HG02884 (cell line): ENCODE results near the gene USP11.
A peak's percentile ranks its signal among the peaks of the same experiment; 100 is the strongest.

Experiments
- ATAC-seq: cut with Tn5 transposase; IDR thresholded peaks from one replicate; pipeline ENCODE4 v1.9.1; 2021; ENCODE audit warnings: mild to moderate bottlenecking, moderate library complexity; ENCODE audit not compliant: unreplicated experiment

The USP11 gene

DNA sequence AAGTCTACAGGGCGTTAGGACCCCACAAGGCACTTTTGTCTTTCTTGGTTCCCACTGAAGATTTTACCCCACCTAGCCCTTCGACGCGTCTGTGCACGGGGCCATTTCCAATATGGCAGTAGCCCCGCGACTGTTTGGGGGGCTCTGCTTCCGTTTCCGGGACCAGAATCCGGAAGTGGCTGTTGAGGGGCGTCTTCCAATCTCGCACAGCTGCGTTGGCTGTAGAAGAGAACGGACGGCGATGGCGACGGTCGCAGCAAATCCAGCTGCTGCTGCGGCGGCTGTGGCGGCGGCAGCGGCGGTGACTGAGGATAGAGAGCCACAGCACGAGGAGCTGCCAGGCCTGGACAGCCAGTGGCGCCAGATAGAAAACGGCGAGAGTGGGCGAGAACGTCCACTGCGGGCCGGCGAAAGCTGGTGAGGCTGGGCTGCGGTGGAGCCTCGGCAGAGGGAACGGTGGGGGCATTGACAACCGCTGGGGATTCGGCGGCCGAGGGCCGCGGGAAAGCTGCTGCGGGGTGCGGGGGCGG lies at the start of gene USP11:
Gene USP11, plus strand, starts transcription at position 207 of the 530 bp plus-strand sequence. Its CDS starts 35 bp downstream, at position 242.
- ATAC-seq, result no peak

DNA sequence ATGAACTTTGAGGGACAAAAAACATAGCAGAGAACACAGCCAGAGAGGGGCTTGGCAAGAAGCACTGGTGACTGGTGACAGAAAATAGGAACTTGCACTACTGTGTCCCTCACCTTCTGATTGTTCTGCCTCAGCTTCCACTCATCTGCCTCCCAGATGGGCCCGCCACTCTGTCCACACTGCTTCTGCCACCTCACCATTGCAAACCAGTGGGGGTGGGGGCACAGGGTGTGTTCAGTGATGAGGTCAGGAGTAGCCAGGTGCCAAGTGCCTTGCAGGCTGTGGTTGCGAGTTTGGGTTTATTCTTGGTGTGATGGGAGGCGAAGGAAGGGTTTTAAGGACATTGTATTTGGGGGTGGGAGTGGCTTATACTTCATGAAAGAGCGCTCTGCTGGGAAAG lies 48.3 kb upstream of the USP11 start:
- no peak for ATAC-seq

DNA sequence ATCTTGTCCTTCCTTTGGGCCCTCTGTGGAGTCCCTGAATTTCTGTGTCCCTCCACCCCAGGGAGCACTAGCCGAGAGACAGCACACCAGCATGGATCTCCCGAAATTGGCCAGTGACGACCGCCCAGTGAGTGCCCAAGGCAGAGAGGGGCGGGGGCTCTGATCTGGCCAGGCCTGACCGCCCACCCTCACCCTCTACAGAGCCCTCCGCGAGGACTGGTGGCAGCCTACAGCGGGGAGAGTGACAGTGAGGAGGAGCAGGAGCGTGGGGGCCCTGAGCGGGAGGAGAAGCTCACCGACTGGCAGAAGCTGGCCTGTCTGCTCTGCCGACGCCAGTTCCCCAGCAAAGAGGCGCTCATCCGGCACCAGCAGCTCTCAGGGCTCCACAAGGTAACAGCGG lies 47.6 kb upstream of the USP11 start:
- ATAC-seq, result no peak

DNA sequence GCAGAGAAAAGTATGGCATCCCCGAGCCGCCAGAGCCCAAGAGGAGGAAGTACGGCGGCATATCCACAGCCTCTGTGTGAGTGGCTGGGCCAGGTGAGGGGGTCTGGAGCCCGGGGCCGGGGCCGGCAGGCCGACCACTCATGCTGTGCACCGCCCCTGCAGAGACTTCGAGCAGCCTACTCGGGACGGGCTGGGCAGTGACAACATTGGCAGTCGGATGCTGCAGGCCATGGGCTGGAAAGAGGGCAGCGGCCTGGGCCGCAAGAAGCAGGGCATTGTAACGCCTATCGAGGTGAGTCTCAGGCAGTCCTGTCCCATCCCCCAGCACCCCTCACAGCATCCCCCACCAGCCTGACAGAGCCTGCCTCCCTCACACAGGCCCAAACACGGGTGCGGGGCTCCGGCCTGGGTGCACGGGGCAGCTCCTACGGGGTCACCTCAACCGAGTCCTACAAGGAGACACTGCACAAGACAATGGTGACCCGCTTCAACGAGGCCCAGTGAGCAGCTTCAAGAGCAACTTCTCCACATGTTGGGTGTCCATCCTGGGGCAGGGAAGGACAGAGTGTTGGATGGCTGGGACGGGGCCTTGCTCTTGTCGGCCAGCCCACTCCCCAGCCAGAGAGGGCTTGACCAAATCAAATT lies 46.6 kb upstream of the USP11 start:
- ATAC-seq, result no peak

DNA sequence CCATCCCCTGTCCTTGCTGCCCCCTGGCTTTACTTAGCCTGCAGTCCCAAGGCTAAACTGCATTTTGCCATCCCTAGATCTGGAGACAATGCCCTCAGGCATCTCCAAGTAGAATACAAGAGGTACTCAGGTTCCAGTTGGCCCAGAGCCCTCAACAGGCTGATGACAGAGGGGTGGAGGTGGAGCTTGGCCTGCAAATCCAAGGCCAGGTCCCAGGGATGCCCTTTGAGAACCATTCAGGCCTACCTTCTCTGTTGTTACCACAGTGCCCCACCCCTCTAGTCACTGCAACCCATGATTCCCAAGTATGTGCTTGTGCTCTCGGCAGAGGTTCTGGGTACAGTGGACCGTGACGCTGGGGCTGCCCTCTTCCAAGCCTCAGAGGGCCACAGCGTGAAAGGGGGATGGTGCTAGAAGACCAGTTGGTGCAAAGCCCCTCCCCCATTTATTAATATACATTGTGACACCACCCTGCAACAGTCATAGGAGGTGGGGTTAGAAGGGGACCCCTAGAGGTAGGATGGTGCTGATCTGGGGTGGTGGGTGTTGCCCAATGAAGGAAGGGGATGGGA lies 45.6 kb upstream of the USP11 start:
- ATAC-seq, result no peak

DNA sequence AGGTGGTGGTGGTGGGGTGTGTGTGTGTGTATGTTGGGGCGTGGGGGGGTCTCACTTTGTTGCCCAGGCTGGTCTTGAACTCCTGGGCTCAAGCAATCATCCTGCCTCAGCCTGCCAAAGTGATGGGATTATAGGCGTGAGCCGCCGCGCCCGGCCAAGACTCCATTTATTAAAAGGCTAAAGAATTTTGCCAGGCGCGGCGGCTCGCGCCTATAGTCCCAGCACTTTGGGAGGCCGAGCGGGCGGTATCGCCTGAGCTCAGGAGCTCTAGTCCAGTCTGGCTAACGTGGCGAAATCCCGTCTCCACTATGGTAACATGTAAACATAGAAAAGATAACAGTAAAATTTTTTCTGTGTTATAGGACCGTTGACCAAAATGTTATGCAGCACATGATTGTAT lies 42.9 kb upstream of the USP11 start:
- no peak for ATAC-seq

DNA sequence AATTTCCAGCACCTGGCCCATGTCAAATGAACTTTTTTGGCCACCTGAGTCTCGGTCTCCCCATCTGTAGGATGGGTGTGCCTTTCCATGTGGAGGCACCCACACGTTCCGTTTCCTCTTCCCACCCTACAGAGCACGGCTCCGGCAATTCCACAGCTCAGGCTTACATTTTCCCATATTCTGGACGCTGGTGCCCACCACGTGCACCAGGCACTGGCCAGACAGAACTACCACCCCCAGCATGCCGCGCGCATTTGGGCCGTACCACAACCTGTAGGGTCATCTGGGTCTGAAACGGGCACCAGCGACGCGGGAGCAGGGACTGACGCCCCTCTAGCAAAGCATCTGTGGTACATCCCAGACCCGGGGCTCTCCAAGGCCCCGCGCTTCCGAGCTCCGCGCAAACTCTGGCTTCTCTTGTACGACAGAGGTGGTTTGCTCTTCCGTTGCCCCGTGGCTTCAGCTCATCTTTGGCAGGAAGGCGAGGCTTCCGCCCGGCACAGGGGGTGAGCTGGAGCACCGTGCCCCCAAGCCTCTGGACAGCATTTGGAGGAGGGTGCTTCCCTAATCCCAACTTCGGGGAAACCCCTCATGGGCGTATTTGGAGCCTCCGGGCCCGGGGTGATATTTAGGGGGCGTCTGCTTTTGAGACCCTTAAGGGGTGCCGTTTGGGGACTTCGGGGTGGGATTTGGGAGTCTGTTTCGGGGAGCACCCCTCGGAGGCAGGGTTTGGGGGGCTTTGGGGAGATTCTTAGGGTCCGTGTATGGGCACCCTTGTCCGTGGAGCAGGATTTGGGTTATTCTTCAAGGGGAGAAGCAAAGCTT lies 42.2 kb upstream of the USP11 start:
- peak; percentile 72 for ATAC-seq

DNA sequence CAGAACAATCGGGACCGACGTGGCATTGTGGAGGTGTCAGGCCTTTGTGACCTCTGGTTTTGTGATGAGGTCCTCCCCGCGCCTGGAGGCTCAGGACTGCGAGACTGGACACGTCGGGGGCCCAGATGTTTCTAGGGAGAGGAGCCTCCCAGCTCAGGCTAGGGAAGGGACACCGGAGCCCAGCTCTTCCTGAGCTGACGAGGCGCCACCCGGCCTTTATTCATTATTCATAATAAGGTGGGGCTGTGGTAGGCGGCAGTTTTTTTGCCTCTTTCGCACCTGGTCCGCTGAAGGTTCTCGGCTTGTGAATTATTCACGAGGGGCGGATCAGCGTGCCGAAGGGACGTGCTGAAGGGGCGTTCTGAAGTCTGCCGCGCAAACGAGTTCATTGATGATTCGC lies 41.5 kb upstream of the USP11 start:
- ATAC-seq, result no peak

DNA sequence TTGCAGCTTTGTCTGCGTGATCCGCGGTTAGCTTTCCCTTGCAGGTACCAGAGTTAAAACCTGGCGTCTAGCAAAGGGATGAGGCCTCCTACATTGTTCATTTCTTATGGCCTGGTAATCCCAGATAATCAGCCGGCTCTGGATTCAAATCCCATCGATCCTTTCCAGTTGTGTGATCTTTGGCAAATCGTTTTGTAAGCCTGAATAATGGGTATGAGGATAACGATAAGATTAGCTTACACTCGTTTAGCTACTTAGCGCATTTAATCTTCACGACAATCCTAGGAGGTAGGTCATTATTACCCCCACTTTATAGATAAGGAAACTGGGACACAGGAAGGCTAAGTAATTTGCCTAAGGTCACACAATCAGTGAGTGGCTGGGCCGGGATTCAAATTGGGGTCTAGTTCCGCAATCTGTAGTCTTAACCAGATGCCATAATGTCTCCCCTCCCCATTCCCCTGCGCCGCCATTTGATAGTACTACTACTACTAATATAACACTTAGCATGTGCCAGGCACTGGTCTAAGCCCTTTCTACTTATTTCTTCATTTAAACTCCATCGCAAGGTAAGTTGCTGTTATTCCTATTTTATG lies 40.9 kb upstream of the USP11 start:
- ATAC-seq, result no peak

DNA sequence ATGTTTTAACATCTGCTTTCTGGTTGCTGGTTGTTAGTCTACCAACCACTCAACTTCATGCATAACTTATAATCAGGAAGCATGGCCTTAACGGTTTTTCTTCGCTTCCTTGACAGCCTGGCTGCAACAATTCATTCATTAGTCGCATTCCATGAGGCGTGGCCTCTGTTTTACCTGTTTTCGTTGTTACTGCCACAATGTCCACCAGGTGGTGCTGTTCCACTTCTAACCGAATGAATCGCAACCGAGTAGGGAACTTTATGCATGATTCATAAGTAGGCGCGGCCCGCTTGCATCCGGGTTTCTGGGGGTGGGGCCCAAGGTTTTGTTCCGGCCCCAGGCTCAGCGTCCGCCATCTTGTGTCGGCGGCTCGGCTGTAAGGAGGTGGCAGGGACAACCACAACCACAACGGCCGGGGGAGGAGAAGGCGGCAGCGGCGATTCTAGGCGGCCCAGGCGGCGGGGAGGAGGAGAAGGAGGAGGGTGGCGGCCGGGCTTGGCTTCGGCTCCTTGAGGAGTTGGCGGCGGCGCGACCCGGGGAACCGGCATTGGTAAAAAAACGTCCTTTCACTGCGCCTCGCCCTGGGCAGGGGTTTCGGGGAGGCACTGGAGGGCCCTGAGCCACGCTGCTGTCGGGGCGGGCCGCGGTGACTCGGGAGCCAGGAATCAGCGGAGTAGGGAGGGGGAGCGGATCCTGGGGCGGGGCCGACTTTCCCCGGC lies 39.2 kb upstream of the USP11 start, which contains the start of gene UBA1:
Gene UBA1, plus strand, starts transcription at position 355 of the 719 bp plus-strand sequence. CDS start 4,974 bp downstream, outside the sequence.
- ATAC-seq, result no peak

DNA sequence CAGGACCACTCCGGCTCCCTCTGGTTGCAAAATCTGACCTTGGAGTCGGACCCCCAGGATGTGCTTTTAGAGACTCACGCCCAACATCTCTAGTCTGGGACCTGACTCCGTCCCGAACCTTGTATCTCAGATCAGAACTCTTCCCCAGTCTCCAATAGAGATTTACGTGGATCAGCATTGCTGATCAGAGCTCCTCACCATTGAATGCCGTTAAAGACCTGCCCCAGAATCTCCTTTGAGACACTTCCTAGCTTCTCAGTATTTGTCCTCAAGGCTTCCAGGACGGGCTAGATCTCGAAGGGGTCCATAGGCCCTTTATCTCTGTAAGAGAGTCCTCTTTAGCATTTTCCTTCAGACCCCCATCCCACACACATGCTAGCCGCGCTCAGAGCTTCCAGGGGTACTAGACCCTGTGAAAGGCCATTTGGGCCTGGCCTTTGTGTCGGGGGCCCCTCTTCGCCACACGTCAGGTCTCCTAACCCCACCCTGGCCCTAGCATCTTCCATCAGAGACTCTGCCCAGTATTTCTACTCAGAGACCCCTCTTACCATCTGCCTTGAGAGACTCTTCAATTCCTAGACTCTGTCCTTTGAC lies 38.5 kb upstream of the USP11 start:
- ATAC-seq, result no peak

DNA sequence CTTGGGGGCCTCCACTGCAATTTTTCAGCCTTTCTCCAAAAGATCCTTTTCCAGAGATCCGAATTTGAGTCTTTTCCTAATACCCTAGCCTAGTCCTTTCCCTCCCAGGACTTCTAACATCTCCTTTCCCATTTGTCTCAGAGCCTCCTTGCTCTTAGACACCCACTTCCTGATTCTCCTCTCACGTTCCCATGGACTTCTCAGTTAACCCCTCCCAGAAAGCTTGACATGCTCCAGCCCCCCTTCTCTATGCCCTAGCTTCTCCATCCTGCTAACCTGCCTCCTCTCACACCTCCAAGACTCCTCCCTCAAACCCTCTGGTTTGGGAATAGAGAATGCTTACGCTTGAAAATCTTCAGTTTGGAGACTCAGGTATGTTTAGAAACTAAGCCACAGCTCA lies 36.7 kb upstream of the USP11 start:
- ATAC-seq, result no peak

DNA sequence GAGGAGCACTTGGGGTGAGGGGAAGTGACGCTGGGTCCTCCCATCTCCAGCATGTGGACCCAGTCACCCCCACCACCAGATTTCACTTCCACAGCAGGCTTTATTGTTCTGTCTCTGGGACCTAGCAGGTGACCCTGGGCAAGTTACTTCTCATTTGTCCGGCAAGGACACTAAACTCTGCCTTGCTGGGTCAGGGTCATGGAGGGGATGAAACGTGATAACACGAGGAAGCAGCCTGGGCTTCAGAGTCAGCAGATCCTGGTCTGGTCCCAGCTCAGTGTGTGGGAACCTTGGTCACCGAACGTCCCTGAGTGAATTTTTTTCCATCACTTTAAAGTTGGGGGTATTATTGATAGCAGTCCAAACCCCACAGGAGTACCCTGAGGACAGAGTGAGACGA lies 35.3 kb upstream of the USP11 start:
- ATAC-seq, result no peak

DNA sequence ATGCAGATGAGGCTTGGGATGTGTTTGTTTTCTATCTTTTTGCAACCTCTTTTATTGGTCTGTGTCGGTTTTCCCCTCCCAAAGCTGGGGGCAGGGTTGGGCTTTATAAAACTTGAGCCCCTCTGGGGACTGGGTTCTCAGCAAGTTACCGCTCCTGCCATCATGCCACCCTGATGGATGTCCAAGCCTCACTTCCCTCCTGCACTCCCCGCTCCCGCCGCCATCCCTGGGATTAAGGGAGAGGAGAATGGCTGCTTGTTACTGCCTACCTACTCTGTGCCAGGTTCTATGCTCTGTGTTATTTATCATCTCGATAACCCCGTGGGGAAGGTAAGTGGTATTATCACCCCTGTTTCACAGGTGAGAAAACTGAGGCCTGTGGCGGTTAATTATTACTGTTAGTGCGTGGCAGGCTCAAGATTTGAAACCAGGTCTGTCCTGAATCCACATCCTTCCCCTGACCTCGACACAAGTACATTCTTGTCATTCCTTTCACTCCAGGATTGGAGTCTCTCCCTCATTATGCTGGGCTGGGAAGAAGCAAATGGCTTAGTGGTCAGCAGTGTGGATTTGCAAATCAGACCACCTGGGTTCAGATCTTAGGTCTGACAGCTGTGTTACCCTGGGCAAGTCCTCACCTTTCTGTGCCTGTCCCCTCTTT lies 34.7 kb upstream of the USP11 start:
- no peak for ATAC-seq

DNA sequence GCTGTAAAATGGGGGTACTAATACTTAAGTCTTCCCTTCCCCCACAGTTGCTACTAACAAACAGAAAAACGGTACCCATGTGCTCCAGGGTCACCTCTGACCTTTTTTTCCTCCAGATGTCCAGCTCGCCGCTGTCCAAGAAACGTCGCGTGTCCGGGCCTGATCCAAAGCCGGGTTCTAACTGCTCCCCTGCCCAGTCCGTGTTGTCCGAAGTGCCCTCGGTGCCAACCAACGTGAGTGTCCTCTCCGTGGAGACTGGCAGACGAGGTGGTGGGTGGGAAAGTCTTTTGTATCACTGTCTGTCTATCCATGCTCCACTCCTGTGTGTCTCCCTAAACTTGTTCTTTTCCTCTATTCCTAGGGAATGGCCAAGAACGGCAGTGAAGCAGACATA lies 34.1 kb upstream of the USP11 start:
- ATAC-seq, result no peak

DNA sequence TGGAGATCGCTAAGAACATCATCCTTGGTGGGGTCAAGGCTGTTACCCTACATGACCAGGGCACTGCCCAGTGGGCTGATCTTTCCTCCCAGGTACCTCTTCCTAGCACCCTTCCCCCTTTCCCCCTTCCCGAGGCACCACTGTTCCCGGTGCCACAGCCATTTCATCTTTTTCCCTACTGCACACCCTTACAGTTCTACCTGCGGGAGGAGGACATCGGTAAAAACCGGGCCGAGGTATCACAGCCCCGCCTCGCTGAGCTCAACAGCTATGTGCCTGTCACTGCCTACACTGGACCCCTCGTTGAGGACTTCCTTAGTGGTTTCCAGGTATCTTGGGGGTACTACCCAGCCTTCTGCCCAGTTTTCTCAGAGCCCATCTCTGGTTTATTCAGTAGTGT lies 33.5 kb upstream of the USP11 start:
- ATAC-seq, result no peak

DNA sequence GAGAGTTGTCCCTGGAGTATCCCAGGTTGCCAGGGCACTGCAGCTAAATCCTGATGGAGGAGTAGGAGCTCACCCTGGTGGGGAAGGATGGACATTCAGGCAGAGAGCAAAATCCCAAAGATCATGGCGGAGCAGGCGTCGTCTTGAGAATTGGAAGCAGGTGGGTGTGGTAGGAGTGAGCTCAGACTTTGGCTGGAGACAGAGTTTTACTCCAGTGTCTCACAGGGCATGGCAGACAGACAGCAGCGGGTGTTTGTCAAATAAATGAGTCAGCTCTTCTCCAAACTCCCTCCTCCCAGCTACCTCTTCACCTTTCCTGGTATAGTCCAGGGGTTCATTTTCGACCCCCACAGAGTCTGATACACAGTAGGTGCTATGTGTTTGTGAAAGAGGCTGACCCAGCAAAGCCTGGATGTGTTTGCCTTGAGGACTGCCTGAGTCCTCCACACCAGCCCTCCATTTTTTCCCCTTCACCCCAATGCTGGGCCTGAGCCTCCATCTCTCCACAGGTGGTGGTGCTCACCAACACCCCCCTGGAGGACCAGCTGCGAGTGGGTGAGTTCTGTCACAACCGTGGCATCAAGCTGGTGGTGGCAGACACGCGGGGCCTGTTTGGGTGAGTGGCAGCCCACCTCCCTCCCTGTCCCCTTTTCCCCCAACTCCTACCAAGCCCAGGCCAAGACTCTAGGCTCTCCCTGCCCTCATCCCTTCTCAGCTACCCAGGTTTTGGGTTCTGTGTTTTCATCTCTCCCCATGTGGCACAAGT lies 32.2 kb upstream of the USP11 start:
- ATAC-seq, result no peak

DNA sequence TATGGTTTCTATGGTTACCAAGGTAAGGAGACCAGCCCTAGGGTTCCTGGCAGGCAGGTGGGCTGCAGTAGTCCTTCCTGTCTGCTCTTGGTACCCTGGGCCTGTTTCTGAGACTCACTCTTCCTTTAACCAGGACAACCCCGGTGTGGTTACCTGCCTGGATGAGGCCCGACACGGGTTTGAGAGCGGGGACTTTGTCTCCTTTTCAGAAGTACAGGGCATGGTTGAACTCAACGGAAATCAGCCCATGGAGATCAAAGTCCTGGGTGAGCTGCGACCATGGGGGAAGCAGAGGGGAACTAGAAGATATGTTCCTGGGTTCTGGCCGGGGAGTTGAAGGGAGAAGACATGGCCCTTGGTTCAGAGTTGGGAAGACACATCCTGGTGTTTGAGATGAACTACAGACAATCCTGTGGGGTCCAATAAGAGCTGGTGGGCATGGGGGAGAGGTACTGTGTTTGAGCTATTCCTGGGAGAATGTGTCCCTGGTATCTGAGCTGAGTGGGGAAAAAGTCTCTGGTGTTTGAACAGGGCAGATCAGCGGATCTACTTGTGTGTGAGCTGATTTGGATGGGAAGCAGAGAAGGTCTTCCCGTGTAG lies 31.4 kb upstream of the USP11 start:
- ATAC-seq, result no peak

DNA sequence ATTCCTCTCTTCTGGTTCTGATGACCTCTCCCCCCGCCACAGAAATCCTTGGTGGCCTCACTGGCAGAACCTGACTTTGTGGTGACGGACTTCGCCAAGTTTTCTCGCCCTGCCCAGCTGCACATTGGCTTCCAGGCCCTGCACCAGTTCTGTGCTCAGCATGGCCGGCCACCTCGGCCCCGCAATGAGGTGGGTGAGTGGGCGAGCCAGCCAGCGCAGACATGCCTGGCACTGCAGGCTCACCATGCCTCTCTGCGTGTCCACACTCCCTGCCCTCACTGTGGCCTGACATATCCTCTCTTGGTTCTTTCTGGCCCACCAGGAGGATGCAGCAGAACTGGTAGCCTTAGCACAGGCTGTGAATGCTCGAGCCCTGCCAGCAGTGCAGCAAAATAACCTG lies 30.5 kb upstream of the USP11 start:
- ATAC-seq, result no peak
